ENCODE results near the gene PEX7.
A peak's percentile ranks its signal among the peaks of the same experiment; 100 is the strongest.
"Not testable (repeated sequence)": the region's sequence is repeated elsewhere in the genome, so short reads cannot be mapped to it uniquely, and the experiment has no call there.

The PEX7 gene

GRCh38 chr6:136790411-136791295 is 31.7 kb upstream of the PEX7 start:
- no peak for DNase-seq (ENCODE audit: low read depth in 2 of 2, low spot score in 1 of 2)

- peak; percentile 9 to 15 for DNase-seq (ENCODE audit: low read depth in 2 of 2, low spot score in 1 of 2)
Observed at GRCh38 chr6:136791296-136792094, 30.9 kb upstream of the PEX7 start.

- peak in 1 of 2 donors; percentile 5 for DNase-seq (ENCODE audit: low read depth in 2 of 2, low spot score in 1 of 2)
Observed at GRCh38 chr6:136792095-136792409, 30.3 kb upstream of the PEX7 start.

- peak; percentile 91 to 92 for DNase-seq (ENCODE audit: low read depth in 2 of 2, low spot score in 1 of 2)
Observed at GRCh38 chr6:136792410-136793262, 29.8 kb upstream of the PEX7 start, which contains the start of gene MAP3K5. Gene MAP3K5 (minus strand): TSS chr6:136792477. CDS start chr6:136792157, 320 bp downstream.

- DNase-seq (ENCODE audit: low read depth in 2 of 2, low spot score in 1 of 2), result no peak
Observed at GRCh38 chr6:136793363-136793762, 29.0 kb upstream of the PEX7 start.

GRCh38 chr6:136795386-136795785 is 27.0 kb upstream of the PEX7 start:
- no peak for DNase-seq (ENCODE audit: low read depth in 2 of 2, low spot score in 1 of 2)

- no peak for DNase-seq (ENCODE audit: low read depth in 2 of 2, low spot score in 1 of 2)
Observed at GRCh38 chr6:136795996-136796395, 26.4 kb upstream of the PEX7 start.

GRCh38 chr6:136798044-136798443 is 24.3 kb upstream of the PEX7 start:
- no peak for DNase-seq (ENCODE audit: low read depth in 2 of 2, low spot score in 1 of 2)

GRCh38 chr6:136801581-136801980 is 20.8 kb upstream of the PEX7 start:
- DNase-seq (ENCODE audit: low read depth in 2 of 2, low spot score in 1 of 2), result no peak

- no peak for DNase-seq (ENCODE audit: low read depth in 2 of 2, low spot score in 1 of 2)
Observed at GRCh38 chr6:136803608-136804007, 18.8 kb upstream of the PEX7 start.

- DNase-seq (ENCODE audit: low read depth in 2 of 2, low spot score in 1 of 2), result no peak
Observed at GRCh38 chr6:136809091-136809860, 13.1 kb upstream of the PEX7 start.

- no peak for DNase-seq (ENCODE audit: low read depth in 2 of 2, low spot score in 1 of 2)
Observed at GRCh38 chr6:136811272-136811671, 11.1 kb upstream of the PEX7 start.

GRCh38 chr6:136812174-136812573 is 10.2 kb upstream of the PEX7 start:
- no peak for DNase-seq (ENCODE audit: low read depth in 2 of 2, low spot score in 1 of 2)

GRCh38 chr6:136815608-136816007 is 6.8 kb upstream of the PEX7 start:
- not testable (repeated sequence) for DNase-seq (ENCODE audit: low read depth in 2 of 2, low spot score in 1 of 2)

GRCh38 chr6:136816656-136817055 is 5.7 kb upstream of the PEX7 start:
- no peak for DNase-seq (ENCODE audit: low read depth in 2 of 2, low spot score in 1 of 2)

GRCh38 chr6:136820561-136820960 is 1.8 kb upstream of the PEX7 start:
- DNase-seq (ENCODE audit: low read depth in 2 of 2, low spot score in 1 of 2), result no peak

GRCh38 chr6:136822046-136822375 is 381 bp upstream of the PEX7 start:
- no peak for DNase-seq (ENCODE audit: low read depth in 2 of 2, low spot score in 1 of 2)

GRCh38 chr6:136823128-136823660 is 802 bp downstream of the PEX7 start:
- DNase-seq (ENCODE audit: low read depth in 2 of 2, low spot score in 1 of 2), result no peak

GRCh38 chr6:136826216-136826615 is 3.8 kb downstream of the PEX7 start:
- DNase-seq (ENCODE audit: low read depth in 2 of 2, low spot score in 1 of 2), result no peak

- no peak for DNase-seq (ENCODE audit: low read depth in 2 of 2, low spot score in 1 of 2)
Observed at GRCh38 chr6:136831873-136832562, 9.6 kb downstream of the PEX7 start.

All from stimulated activated CD8-positive, alpha-beta memory T cell treated with anti-CD3 and anti-CD28 coated beads, Interleukin-4, amount 100 ng/mL, for 1 hour (primary cell).